ENCODE data around the gene ARID4B.
"Not testable (repeated sequence)": the region's sequence is repeated elsewhere in the genome, so short reads cannot be mapped to it uniquely, and the experiment has no call there.

ARID4B gene

GRCh38 chr1:235225299-235225698 lies 102.7 kb downstream of the ARID4B start:
- H3K4me3 ChIP-seq (ENCODE audit: insufficient read depth, low read length, poor library complexity, severe bottlenecking), result no peak overlapping the region
- TF ChIP-seq CTCF (IDR thresholded peaks at IDR 0.05; ENCODE audit: insufficient read depth, low read length, poor library complexity, severe bottlenecking), result no peak
- TF ChIP-seq EZH2phosphoT487 (conservative IDR thresholded peaks at IDR 0.05; ENCODE audit: low read length), result no peak
- H3K27me3 ChIP-seq (ENCODE audit: low read length), result no peaks in the 10 kb centered on the region
- no peak overlapping the region for H3K27ac ChIP-seq (ENCODE audit: low read depth, low read length)
- H2AFZ ChIP-seq (ENCODE audit: low read depth, low read length, severe bottlenecking), result no peak overlapping the region
- H3K4me2 ChIP-seq (ENCODE audit: low read depth, low read length, poor library complexity, severe bottlenecking), result no peak overlapping the region
- H3K9ac ChIP-seq (ENCODE audit: low read length), result no peak overlapping the region
- no peaks in the 10 kb centered on the region for H4K20me1 ChIP-seq (ENCODE audit: low read depth, low read length)
- H3F3A ChIP-seq (ENCODE audit: insufficient read depth), result no peaks in the 10 kb centered on the region
- no peaks in the 10 kb centered on the region for H3K9me3 ChIP-seq (ENCODE audit: insufficient read depth, low read length)
- peaks cover 43% of the 10 kb centered on the region; the same call in 1 of the 2 replicates for H3K36me3 ChIP-seq (ENCODE audit: low read length)
- no peaks in the 10 kb centered on the region for H3K79me2 ChIP-seq (ENCODE audit: insufficient read depth, low read length)
- no peaks in the 10 kb centered on the region for H3K9me2 ChIP-seq (replicated peaks; ENCODE audit: insufficient read depth, low read length)

- no peak overlapping the region for H3K9ac ChIP-seq (ENCODE audit: low read length)
- no peak overlapping the region for H3K4me3 ChIP-seq (ENCODE audit: insufficient read depth, low read length, poor library complexity, severe bottlenecking)
- H2AFZ ChIP-seq (ENCODE audit: low read depth, low read length, severe bottlenecking), result no peak overlapping the region
- no peaks in the 10 kb centered on the region for H3K9me3 ChIP-seq (ENCODE audit: insufficient read depth, low read length)
- H3K27ac ChIP-seq (ENCODE audit: low read depth, low read length), result no peak overlapping the region
- H3K27me3 ChIP-seq (ENCODE audit: low read length), result no peaks in the 10 kb centered on the region
- no peaks in the 10 kb centered on the region for H3K9me2 ChIP-seq (replicated peaks; ENCODE audit: insufficient read depth, low read length)
- H3F3A ChIP-seq (ENCODE audit: insufficient read depth), result peaks cover 3% of the 10 kb centered on the region; the same call in 1 of the 2 replicates
- peaks cover 46% of the 10 kb centered on the region; the same call in 1 of the 2 replicates for H3K36me3 ChIP-seq (ENCODE audit: low read length)
- no peaks in the 10 kb centered on the region for H3K79me2 ChIP-seq (ENCODE audit: insufficient read depth, low read length)
- no peaks in the 10 kb centered on the region for H4K20me1 ChIP-seq (ENCODE audit: low read depth, low read length)
- no peak overlapping the region for H3K4me2 ChIP-seq (ENCODE audit: low read depth, low read length, poor library complexity, severe bottlenecking)
- TF ChIP-seq CTCF (IDR thresholded peaks at IDR 0.05; ENCODE audit: insufficient read depth, low read length, poor library complexity, severe bottlenecking), result no peak
- TF ChIP-seq EZH2phosphoT487 (conservative IDR thresholded peaks at IDR 0.05; ENCODE audit: low read length), result no peak
Observed at GRCh38 chr1:235221653-235222375, 106.2 kb downstream of the ARID4B start.

- Histone ChIP-seq H3K27ac (ENCODE audit: low read depth, low read length) (no peak overlapping the region), H3K9ac (ENCODE audit: low read length) (no peak overlapping the region), H3K36me3 (ENCODE audit: low read length) (peaks cover 28% of the 10 kb centered on the region), H3K4me3 (ENCODE audit: insufficient read depth, low read length, poor library complexity, severe bottlenecking) (no peak overlapping the region), H2AFZ (ENCODE audit: low read depth, low read length, severe bottlenecking) (no peak overlapping the region), H3K27me3 (ENCODE audit: low read length) (no peaks in the 10 kb centered on the region), H3F3A (ENCODE audit: insufficient read depth) (peaks cover 6% of the 10 kb centered on the region; the same call in 1 of the 2 replicates), H4K20me1 (ENCODE audit: low read depth, low read length) (no peaks in the 10 kb centered on the region), H3K9me3 (ENCODE audit: insufficient read depth, low read length) (no peaks in the 10 kb centered on the region), H3K4me2 (ENCODE audit: low read depth, low read length, poor library complexity, severe bottlenecking) (no peak overlapping the region), H3K79me2 (ENCODE audit: insufficient read depth, low read length) (no peaks in the 10 kb centered on the region), H3K9me2 (replicated peaks; ENCODE audit: insufficient read depth, low read length) (no peaks in the 10 kb centered on the region)
- no peak for TF ChIP-seq CTCF (IDR thresholded peaks at IDR 0.05; ENCODE audit: insufficient read depth, low read length, poor library complexity, severe bottlenecking)
- TF ChIP-seq EZH2phosphoT487 (conservative IDR thresholded peaks at IDR 0.05; ENCODE audit: low read length), result no peak
Observed at GRCh38 chr1:235215453-235215852, 112.5 kb downstream of the ARID4B start.

- H3K36me3 ChIP-seq (ENCODE audit: low read length), result peaks cover 24% of the 10 kb centered on the region
- H3F3A ChIP-seq (ENCODE audit: insufficient read depth); H3K79me2 ChIP-seq (ENCODE audit: insufficient read depth, low read length); H2AFZ ChIP-seq (ENCODE audit: low read depth, low read length, severe bottlenecking); H3K4me2 ChIP-seq (ENCODE audit: low read depth, low read length, poor library complexity, severe bottlenecking); H3K27me3 ChIP-seq (ENCODE audit: low read length); H3K9me3 ChIP-seq (ENCODE audit: insufficient read depth, low read length); H3K27ac ChIP-seq (ENCODE audit: low read depth, low read length); H3K9ac ChIP-seq (ENCODE audit: low read length); H3K9me2 ChIP-seq (replicated peaks; ENCODE audit: insufficient read depth, low read length); H3K4me3 ChIP-seq (ENCODE audit: insufficient read depth, low read length, poor library complexity, severe bottlenecking); H4K20me1 ChIP-seq (ENCODE audit: low read depth, low read length): not testable (repeated sequence)
Observed at GRCh38 chr1:235214962-235215361, 113.0 kb downstream of the ARID4B start.
